ENCODE data around the gene OR1F1. TPM values are rescaled to one million over a fixed set of nuclear protein-coding genes. Genes with fewer than 3 reads are reported as not detected.

The OR1F1 gene
- total RNA-seq, 1 donor from 2014 or later, result not detected

- H4K20me1 ChIP-seq (ENCODE audit: low read depth), result peaks cover 6% of the 10 kb centered on the region
- H3K4me1 ChIP-seq, result no peaks in the 10 kb centered on the region
- H3K4me2 ChIP-seq, result peak overlapping the region; percentile 92
- peak overlapping the region; percentile 91 for H3K27ac Mint-ChIP-seq
- TF ChIP-seq EZH2phosphoT487 (IDR thresholded peaks at IDR 0.05) (no peak), CTCF (IDR thresholded peaks at IDR 0.05) (no peak), EZH2 (IDR thresholded peaks at IDR 0.05) (no peak)
- H3K9me3 Mint-ChIP-seq, result peaks cover 10% of the 10 kb centered on the region
- H3K9ac ChIP-seq, result no peak overlapping the region
- H3K36me3 ChIP-seq, result no peaks in the 10 kb centered on the region
- peaks cover 36% of the 10 kb centered on the region for H3F3A ChIP-seq (ENCODE audit: low read depth)
- peaks cover 49% of the 10 kb centered on the region for H3K27me3 ChIP-seq
- peaks cover 10% of the 10 kb centered on the region for H3K4me1 Mint-ChIP-seq
- no peaks in the 10 kb centered on the region for H3K79me2 ChIP-seq (ENCODE audit: low read depth)
- H3K4me3 ChIP-seq, result peak overlapping the region; percentile 95
- H3K36me3 Mint-ChIP-seq, result no peaks in the 10 kb centered on the region
- DNase-seq (ENCODE audit: low spot score), result peak; percentile 83
- no peak overlapping the region for H3K27ac ChIP-seq
- peak overlapping the region; percentile 98 for H2AFZ ChIP-seq (replicated peaks)
- peaks cover 29% of the 10 kb centered on the region for H3K27me3 Mint-ChIP-seq (ENCODE audit: insufficient read depth, low read depth)
- H3K4me3 Mint-ChIP-seq, result peak overlapping the region; percentile 95
- no peaks in the 10 kb centered on the region for H3K9me3 ChIP-seq (ENCODE audit: low read depth)
Measured at GRCh38 chr16:3158510-3159314, 29.3 kb upstream of the OR1F1 start.

GRCh38 chr16:3161235-3162018 is 26.6 kb upstream of the OR1F1 start:
- no peak overlapping the region for H3K9ac ChIP-seq
- Mint-ChIP-seq H3K27ac (peak overlapping the region; percentile 78), H3K36me3 (no peaks in the 10 kb centered on the region), H3K27me3 (ENCODE audit: insufficient read depth, low read depth) (peaks cover 26% of the 10 kb centered on the region), H3K4me1 (peaks cover 12% of the 10 kb centered on the region), H3K4me3 (peak overlapping the region; percentile 66), H3K9me3 (peaks cover 7% of the 10 kb centered on the region)
- no peak overlapping the region for H3K4me3 ChIP-seq
- no peaks in the 10 kb centered on the region for H3K9me3 ChIP-seq (ENCODE audit: low read depth)
- no peak for TF ChIP-seq EZH2phosphoT487 (IDR thresholded peaks at IDR 0.05)
- no peak for TF ChIP-seq CTCF (IDR thresholded peaks at IDR 0.05)
- TF ChIP-seq EZH2 (IDR thresholded peaks at IDR 0.05), result no peak
- no peaks in the 10 kb centered on the region for H3K4me1 ChIP-seq
- no peak overlapping the region for H2AFZ ChIP-seq (replicated peaks)
- peaks cover 6% of the 10 kb centered on the region for H4K20me1 ChIP-seq (ENCODE audit: low read depth)
- H3K27me3 ChIP-seq, result peaks cover 34% of the 10 kb centered on the region
- H3F3A ChIP-seq (ENCODE audit: low read depth), result peaks cover 34% of the 10 kb centered on the region
- no peak overlapping the region for H3K27ac ChIP-seq
- H3K36me3 ChIP-seq, result no peaks in the 10 kb centered on the region
- H3K79me2 ChIP-seq (ENCODE audit: low read depth), result no peaks in the 10 kb centered on the region
- no peak for DNase-seq (ENCODE audit: low spot score)
- H3K4me2 ChIP-seq, result no peak overlapping the region

GRCh38 chr16:3164121-3164991 is 23.6 kb upstream of the OR1F1 start:
- no peak overlapping the region for H3K27ac Mint-ChIP-seq
- H3K4me1 Mint-ChIP-seq, result peaks cover 3% of the 10 kb centered on the region
- no peak for DNase-seq (ENCODE audit: low spot score)
- Histone ChIP-seq H3F3A (ENCODE audit: low read depth) (peaks cover 6% of the 10 kb centered on the region), H3K27me3 (peaks cover 33% of the 10 kb centered on the region), H3K4me2 (no peak overlapping the region), H4K20me1 (ENCODE audit: low read depth) (no peaks in the 10 kb centered on the region), H3K79me2 (ENCODE audit: low read depth) (no peaks in the 10 kb centered on the region), H3K9me3 (ENCODE audit: low read depth) (no peaks in the 10 kb centered on the region), H3K9ac (no peak overlapping the region), H2AFZ (replicated peaks) (no peak overlapping the region), H3K27ac (no peak overlapping the region), H3K4me3 (no peak overlapping the region), H3K4me1 (no peaks in the 10 kb centered on the region), H3K36me3 (no peaks in the 10 kb centered on the region)
- H3K27me3 Mint-ChIP-seq (ENCODE audit: insufficient read depth, low read depth), result peaks cover 10% of the 10 kb centered on the region
- H3K9me3 Mint-ChIP-seq, result no peaks in the 10 kb centered on the region
- H3K4me3 Mint-ChIP-seq, result peak overlapping the region; percentile 25
- no peaks in the 10 kb centered on the region for H3K36me3 Mint-ChIP-seq
- TF ChIP-seq CTCF (IDR thresholded peaks at IDR 0.05) (no peak), EZH2 (IDR thresholded peaks at IDR 0.05) (no peak), EZH2phosphoT487 (IDR thresholded peaks at IDR 0.05) (no peak)
